Measurements from ENCODE around the gene GABPB1.

- no peak for TF ChIP-seq CTCF (IDR thresholded peaks at IDR 0.05; ENCODE audit: low read length)
- no peak for TF ChIP-seq EZH2 (IDR thresholded peaks at IDR 0.05; ENCODE audit: borderline replicate concordance, low read length)
These were observed 4.4 kb downstream of the GABPB1 start for GRCh38 chr15:50350621-50351020.
